HG02981 (cell line): ENCODE results near the gene TBC1D12.

Source experiments
- ATAC-seq: cut with Tn5 transposase; IDR thresholded peaks from one replicate; pipeline ENCODE4 v1.9.1; 2021; ENCODE audit warnings: mild to moderate bottlenecking, moderate library complexity; ENCODE audit not compliant: unreplicated experiment

Gene TBC1D12

DNA sequence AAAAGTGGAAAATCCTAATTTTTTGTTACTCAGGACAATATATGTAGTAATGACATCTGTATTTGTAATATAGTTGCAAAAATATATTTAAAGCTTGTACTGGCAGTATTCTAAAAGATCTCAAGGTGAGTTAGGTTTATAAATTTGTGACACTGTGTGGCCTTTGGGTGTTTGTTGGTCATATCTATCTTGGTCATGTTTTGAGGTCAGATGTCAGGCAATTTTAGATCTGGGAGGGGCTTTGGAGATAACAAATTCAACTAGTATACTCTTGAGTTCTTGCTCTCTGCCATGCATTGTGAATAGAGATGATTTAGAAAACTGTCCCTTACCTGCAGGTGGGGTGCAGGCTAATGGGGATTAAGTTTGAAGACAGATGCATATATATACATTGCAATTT lies 3.1 kb downstream of the TBC1D12 start:
- no peak for ATAC-seq

DNA sequence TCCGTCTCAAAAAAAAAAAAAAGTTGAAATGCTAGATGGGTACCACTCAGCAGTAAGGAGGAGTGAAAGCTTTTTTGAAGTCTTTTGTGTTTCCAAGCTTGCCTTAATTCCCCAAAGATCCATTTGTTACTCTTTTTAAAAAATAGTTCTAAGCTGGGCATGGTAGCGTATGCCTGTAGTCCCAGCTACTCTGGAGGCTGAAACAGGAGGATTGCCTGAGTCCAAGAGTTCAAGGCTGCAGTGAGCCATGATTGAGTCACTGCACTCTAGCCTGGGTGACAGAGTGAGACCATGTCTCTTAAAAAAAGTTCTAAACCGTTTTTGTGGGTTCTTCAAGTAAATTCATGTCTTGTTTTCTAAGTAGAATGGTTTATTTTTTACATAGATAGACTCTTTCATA lies 5.3 kb downstream of the TBC1D12 start:
- no peak for ATAC-seq

DNA sequence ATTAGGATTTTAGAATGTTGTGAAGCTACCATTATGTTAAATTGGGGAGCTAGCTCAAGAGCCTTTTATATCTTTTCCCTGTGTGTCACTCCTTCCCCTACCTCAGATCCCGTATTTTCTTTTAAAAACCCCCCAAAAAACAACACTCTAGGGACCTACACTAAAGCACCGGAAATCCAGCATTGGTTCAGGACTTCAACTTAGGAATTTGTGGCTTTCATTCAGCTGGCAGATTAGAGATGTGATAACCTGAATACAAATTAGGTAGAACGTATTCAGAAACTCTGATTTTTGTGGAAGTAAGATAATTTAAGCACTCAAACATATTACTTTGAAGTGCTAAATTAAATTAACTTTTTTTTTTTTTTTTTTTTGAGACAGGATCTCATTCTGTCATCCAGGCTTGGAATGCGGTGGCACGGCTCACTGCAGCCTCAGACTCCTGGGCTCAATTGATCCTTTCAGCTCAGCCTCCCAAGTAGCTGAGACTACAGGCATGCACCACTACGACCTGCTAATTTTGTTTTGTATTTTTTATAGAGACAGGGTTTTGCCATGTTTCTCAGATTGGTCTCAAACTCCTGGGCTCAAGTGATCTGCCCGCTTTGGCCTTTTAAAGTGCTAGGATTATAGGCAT lies 6.8 kb downstream of the TBC1D12 start:
- no peak for ATAC-seq

DNA sequence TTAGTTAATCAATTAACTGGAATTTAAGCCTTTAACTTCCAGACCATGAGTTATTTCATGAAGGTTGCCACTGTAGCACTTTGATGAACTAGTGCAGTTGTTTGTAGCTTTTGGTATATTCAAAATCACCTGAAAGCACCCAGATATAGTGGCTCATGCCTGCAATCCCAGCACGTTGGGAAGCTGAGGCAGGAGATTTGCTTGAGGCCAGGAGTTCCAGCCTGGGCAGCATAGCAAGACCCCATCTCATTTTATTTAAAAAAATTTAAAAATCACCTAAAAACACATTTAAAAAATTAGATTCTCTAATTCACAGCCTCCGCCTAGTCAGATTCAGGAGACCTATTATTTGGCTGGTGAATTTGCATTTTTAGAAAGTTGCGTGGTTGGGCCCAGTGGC lies 9.0 kb downstream of the TBC1D12 start:
- no peak for ATAC-seq

DNA sequence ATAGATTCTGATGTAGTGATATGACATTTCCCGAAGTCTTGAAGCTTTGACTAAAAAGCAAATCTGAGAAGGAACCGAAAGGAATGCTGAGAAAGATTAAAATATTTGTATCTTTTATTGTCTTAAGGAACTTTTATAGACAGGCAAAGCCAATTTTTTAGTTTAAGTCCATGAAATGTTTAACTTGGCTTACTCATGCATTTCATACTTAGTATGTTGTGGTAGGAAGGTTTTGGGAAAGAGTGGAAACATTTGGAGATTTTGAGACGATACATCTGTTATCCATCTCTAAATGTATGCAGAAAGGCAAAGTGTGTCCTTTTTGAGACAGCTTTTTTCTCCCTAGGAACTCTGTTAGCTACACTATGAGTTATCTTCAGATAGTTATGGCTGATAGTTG lies 10.1 kb downstream of the TBC1D12 start:
- no peak for ATAC-seq

DNA sequence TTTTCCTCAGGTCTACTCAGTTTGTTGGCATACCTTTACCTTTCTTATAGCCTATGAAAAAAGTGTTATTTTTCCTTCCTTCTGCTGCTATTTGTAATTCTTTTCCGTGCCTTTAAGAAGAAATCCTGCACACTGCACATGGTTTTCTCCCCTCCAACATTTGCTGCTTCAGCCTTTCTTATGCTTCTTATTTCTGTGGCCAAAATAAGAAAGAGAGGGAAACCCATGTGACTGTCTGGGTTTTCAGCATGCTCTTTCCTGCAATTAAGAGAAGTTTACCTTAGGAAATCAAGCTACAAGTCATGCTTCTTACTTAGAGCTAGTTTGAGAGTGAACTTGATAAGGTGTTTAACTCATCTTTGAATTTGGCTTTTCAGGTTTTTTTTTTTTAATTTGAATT lies 11.0 kb downstream of the TBC1D12 start:
- no peak for ATAC-seq

DNA sequence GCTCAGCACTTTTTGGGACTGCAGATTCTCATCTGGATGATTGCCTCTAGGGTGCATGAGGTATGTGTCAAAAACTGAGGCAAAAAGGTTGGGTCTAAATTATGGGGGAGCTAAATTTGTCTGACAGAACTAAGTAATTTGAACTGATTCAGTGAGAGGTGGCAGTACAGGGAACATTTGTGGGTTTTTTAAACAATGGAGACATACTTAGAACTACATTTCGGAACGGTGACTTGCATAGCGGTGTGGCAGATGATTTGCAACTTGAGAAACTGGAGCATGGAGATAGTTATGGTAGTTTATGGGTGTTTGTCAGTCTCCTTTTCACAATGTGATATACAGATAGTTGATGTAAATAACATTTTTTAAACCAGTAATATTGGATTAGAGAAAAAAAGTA lies 14.6 kb downstream of the TBC1D12 start:
- ATAC-seq = no peak

DNA sequence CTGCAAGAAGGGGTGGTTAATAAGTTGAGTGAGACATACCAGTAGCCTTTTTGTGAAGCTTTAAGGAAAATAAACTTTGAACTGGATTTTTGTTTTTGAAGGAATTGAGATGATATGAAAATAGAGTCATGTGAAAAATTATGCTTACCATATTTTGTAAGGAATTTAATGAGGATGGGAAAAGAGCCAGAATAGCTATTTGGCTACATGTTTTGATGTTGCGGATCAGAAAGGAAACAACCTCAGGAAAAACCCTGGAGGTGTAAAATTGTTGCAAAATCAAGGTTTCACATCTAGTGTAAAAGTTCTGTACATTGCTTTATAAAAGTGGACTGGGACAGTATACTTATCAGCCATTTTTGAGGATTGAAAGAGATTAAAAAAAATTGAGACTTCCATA lies 15.0 kb downstream of the TBC1D12 start:
- no peak for ATAC-seq

DNA sequence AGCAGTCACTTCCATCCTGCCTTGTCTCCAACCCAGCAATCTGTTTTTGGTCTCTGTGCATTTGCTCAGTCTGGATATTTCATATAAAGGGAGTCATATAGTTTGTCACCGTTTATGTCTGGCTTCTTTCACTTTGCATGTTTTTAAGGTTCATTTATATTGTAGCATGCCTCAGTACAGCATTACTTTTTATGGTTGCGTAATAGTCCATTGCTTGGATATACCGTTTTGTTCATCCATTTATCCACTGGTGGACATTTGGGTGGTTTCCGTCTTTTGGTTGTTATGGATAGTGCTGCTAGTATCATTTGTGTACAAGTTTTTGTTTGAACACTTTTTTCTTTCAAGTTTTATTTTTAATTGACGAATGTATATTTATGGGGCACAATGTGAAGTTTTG lies 18.2 kb downstream of the TBC1D12 start:
- ATAC-seq = no peak

DNA sequence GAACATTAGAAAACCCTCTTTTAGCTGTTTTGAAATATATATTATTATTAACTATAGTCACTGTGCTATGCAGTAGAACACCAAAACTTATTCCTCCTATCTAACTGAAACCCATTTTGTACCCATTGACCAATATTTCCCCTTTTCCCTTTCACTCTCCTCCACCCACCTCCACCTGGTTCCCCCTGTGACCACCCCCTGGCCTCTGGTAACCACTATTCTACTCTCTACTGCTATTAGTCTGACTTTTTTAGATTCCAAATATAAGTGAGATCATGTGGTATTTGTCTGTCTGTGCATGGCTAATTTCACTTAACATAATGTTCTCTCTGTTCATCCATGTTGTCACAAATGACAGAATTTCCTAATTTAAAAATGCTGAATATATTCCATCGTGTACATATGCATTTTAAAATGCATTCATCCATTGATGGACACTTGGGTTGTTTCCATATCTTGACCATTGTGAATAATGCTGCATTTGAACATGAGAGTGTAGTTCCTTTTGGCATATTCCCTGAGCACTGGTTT lies 18.7 kb downstream of the TBC1D12 start:
- no peak for ATAC-seq

DNA sequence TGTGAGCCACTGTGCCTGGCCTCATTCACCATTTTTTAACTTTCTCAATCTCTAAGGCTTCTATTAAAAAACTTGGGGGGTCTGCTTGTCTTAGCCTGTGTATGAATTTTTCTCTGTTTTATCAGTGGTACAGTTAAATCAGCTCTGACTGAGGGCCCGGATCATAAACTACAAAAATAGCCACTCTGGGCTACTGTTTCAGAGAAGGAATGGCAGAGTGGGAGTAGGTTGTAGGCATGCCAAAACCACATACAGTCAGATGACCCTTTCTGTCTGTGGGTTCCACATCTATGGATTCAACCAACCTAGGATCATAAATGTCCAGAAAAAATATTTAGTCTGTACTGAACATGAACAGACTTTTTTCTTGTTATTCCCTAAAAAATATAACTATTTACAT lies 21.3 kb downstream of the TBC1D12 start:
- no peak for ATAC-seq

DNA sequence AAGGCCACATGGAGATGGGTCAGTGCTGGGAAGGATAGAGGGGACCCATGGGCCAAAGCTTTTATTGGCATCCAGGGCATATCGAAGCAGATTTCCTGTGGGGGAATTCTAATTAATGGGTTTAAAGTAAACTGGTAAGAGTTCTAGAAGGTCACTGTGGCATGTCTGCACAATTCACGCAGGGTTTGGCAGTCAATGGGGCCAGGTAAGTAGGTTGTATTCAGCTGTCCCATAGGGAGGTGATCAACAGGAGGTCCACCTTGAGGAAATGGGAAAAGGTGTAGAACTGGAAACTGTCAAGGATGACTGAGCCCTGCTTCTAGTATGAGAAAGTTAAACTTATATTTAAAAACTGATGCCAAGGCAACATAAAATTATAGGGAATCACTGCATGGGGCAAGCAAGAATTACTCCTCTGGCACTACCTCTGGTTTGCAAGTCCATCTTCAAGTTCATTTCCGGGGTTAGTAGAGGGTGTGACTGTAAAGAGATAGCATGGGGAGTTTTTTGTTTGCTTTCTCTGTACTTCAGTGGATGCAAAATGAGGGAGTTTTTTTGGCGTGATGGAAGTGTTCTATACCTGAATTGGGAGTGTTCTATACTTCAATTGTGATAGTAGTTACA lies 22.5 kb downstream of the TBC1D12 start:
- no peak for ATAC-seq

DNA sequence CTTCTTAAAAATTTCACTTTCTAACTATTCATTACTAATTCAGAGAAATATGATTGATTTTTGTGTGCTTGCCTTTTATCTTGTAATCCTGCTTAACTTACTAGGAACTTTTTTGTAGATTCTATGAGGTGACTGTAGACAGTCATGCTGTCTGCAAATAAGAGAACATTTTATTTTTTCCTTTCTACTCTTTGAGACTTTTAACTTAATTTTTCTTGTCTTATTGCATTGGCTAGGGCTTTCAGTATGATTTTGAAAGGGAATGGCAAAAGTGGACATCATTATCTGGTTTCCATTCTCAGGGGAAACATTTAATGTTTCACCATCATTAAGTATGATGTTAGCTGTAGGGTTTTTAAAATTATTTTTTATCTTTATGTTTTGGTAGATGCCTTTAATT lies 23.6 kb downstream of the TBC1D12 start:
- no peak for ATAC-seq

DNA sequence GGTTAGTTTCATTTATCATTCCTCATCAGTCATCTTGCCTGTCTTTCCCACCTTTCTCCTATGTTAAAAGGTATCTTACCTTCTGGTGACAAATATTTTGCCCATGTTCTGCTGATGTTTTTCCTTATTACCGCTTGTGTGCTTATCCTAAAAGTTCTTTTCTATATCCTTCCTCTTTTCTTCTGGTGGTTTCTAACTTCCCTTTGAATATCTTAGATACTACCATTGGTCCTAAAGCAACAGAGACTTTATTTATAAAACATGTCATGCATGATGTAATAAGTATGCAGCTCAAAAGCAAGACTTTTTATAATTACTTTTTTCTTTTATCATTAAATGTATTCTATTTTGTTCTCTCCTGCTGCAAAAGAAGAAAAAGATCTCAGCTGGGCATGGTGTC lies 24.8 kb downstream of the TBC1D12 start:
- ATAC-seq = no peak

DNA sequence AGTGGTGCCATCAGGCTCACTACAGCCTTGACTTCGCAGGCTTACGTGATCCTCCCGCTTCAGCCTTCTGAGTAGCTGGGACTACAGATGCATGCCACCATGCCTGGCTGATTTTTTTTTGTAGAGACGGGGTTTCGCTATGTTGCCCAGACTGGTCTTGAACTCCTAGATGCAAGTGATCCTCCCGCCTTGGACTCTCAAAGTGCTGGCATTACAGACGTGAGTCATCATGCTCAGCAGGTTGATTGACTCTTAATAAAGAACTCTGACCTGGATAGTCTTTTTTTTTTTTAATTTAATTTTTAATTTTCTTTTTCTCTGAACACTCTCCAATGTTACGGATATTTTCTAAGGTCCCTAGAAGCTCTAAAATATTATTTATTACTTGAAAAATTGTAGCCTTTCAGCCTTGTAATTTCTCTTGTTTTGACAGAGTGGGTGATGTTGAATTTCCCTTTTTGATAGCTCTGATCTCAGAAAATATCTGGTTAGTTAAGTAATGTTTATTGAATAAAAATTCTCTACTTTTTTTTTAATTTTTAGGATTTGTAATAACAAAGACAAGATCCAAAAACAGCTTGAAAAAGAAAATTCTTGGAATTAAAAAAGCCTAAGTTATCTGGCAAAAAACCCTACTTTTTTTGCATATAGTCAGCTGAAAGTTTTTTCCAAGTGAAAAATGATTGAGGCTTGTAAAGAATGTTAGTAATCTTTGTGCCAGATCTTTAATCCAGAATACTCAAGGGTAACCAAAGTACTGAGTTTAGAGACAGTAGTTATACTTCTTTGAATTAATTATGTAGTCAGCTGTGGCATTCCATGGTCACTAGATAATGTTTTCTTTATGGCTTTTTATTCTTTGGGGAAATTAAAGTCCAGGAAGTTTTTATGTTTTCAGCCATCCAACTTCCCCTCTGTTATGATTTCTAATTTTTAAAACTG lies 26.7 kb downstream of the TBC1D12 start:
- no peak for ATAC-seq

DNA sequence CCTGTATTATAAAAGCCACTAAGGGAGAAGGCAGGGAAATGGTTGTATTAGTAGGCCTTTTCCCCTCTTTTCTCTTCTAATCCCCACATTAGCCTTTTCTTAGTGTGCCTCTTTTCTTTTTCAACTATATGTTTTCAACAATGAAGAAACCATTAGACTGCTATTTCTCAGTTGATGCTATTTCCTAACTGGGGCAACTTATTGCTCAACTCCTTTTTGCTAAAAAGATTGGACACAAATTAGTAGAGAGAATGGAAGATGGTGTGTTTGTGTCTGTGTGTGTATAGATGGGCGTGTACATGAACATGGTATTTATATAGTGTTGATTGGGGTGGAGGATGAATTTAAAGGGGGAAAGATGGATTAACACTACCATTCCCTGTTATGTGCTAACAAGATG lies 28.4 kb downstream of the TBC1D12 start:
- ATAC-seq = no peak

DNA sequence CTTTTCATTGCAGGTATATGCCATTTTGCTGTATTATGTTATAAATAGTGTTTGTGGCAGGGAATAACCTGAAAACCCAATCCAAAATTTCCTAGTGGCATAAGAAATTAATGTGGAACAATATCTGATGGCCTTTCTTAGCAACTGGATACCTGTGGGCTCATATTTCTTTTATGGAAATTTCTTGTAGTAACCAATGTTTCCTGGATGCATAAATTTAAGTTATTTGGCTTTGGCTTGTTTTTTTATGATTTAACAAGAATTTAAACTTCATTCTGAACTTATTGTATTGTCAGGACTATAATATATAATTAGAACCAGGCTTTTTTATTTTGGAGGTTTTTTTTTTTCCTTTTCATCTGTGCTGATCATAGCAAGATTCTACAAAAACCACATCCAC lies 30.1 kb downstream of the TBC1D12 start:
- ATAC-seq = no peak

DNA sequence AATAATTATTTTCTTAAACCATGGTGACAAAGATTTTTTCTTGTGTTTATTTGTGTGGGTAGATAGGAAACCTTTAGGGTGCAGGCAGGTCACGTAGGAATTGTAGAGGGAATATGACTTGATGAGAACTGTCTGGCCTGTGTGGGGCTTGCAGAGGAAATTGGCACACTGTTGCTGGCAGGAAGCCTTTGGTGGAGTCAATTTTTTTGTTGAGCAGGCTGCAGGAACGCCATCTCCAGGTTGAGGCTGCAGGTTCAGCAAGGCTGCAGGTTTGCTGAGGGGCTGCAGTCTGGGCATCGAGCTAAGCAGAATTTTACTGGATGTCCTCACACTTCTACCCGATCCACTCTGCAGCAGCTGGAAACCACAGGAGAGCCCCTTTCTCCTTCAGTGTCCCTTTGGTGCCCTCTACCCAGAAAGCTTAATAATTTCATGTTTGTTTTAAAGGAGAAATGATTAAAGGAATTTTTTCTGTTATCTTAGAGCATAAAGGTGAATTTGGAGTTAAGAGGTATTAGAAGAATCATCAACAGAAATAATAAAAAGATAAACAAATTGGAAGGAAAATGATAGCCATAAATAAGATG lies 37.0 kb downstream of the TBC1D12 start:
- no peak for ATAC-seq

DNA sequence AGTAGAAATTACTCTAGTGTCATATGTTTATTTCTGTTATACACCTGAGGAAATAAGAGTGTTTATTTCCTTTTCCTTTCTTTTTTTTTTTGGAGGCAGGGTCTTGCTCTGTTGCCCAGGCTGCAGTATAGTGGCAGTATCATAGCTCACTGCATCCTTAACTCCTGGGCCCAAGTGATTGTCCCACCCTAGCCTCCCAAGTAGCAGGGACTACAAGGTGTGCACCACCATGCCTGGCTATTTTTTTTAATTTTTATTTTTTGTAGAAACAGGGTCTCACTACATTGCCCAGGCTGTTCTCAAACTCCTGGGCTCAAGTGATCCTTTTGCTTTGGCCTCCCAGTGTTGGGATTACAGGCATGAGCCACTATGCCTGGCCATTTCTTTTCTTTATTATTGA lies 37.8 kb downstream of the TBC1D12 start:
- no peak for ATAC-seq

DNA sequence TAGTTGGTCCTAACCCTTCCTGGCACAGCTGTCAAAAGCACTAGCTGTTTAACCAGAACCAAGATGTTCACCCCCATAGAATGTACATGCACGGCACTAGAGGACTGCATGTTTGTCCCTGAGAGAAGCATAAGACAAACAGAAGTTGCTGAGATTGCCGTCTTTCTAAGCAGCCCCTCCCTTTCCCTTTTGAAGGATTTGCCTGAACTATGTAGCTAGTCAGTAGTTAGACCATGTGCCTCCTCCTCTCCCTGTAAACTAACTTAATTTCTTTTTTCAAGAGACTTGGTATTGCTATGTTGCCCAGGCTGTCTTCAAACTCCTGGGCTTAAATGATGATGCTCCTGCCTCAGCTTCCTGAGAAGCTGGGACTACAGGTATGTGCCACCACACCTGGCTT lies 40.7 kb downstream of the TBC1D12 start:
- no peak for ATAC-seq

DNA sequence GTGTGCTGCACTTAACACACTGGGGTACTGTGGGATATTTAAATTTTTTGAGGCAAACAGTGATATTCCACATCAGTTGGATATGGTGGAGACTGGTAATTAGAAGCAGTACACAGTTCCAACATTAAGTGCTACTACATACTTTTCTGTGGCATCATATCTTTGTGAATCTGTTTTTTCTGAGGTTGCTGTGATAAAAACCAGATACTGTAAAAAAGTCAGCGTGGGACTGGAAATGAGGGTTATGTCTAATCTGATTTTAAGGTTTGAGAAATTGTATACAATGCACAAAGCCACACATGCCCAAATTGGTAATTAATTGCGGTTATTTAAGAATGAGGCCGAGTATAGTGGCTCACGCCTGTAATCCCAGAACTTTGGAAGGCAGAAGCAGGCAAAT lies 41.2 kb downstream of the TBC1D12 start:
- ATAC-seq = no peak
